Measurements from ENCODE around the gene C2orf69.

C2orf69 gene

GRCh38 chr2:199950396-199950795 is 39.3 kb downstream of the C2orf69 start:
- no peak overlapping the region for H3K4me3 ChIP-seq (ENCODE audit: low read length)
- no peak for TF ChIP-seq CTCF (conservative IDR thresholded peaks at IDR 0.05; ENCODE audit: low read length)

GRCh38 chr2:199951023-199951422 is 39.9 kb downstream of the C2orf69 start:
- H3K4me3 ChIP-seq (ENCODE audit: low read length): no peak overlapping the region
- no peak for TF ChIP-seq CTCF (conservative IDR thresholded peaks at IDR 0.05; ENCODE audit: low read length)
- DNase-seq (ENCODE audit: low read depth): no peak

More at GRCh38 chr2:199950396-199950795, 39.3 kb downstream of the C2orf69 start:
- DNase-seq (ENCODE audit: low read depth): no peak

GRCh38 chr2:199955007-199955338 is 43.9 kb downstream of the C2orf69 start:
- no peak for TF ChIP-seq CTCF (conservative IDR thresholded peaks at IDR 0.05; ENCODE audit: low read length)
- DNase-seq (ENCODE audit: low read depth): no peak

GRCh38 chr2:199955339-199956061 is 44.4 kb downstream of the C2orf69 start, which contains the start of the genes MAIP1 and TYW5:
Gene MAIP1 (plus strand): TSS chr2:199955582. CDS start chr2:199955799, 217 bp downstream.
Gene TYW5 (minus strand): TSS chr2:199955491. CDS start chr2:199955470, 21 bp downstream.
- peak within 1 kb of the TSS; percentile 92 for H3K4me3 ChIP-seq (ENCODE audit: low read length)
- DNase-seq (ENCODE audit: low read depth): peak; percentile 84
- peak; percentile 19 for TF ChIP-seq CTCF (conservative IDR thresholded peaks at IDR 0.05; ENCODE audit: low read length)

More at GRCh38 chr2:199955007-199955338, 43.9 kb downstream of the C2orf69 start:
- H3K4me3 ChIP-seq (ENCODE audit: low read length): peak overlapping the region; percentile 92

- TF ChIP-seq CTCF (conservative IDR thresholded peaks at IDR 0.05; ENCODE audit: low read length): no peak
- no peak for DNase-seq (ENCODE audit: low read depth)
- H3K4me3 ChIP-seq (ENCODE audit: low read length): peak overlapping the region; percentile 92
Observed at GRCh38 chr2:199956062-199956380, 44.9 kb downstream of the C2orf69 start.

- no peak for DNase-seq (ENCODE audit: low read depth)
- H3K4me3 ChIP-seq (ENCODE audit: low read length): no peak overlapping the region
- no peak for TF ChIP-seq CTCF (conservative IDR thresholded peaks at IDR 0.05; ENCODE audit: low read length)
Observed at GRCh38 chr2:199958014-199958413, 46.9 kb downstream of the C2orf69 start.

- DNase-seq (ENCODE audit: low read depth): no peak
- H3K4me3 ChIP-seq (ENCODE audit: low read length): no peak overlapping the region
- no peak for TF ChIP-seq CTCF (conservative IDR thresholded peaks at IDR 0.05; ENCODE audit: low read length)
Observed at GRCh38 chr2:199962203-199962602, 51.1 kb downstream of the C2orf69 start.

Data from AG10803 (cell line).